Parathyroid adenoma (tissue), 2 donors: ENCODE data around the gene DLX6.

Source experiments
- H2AFZ ChIP-seq: fragments of 300-600 bp; sonication (generic); one replicate; pipeline ENCODE4 v1.7.0; 2017; ENCODE audit warnings: antibody characterized with exemption, mild to moderate bottlenecking
- H3K27ac ChIP-seq: fragments of 300-600 bp; sonication (generic); one replicate; pipeline ENCODE4 v1.7.0; 2017
- H3K27me3 ChIP-seq: fragments of 300-600 bp; sonication (generic); one replicate; pipeline ENCODE4 v1.7.0; 2017; ENCODE audit warnings: low read length; ENCODE audit not compliant: control insufficient read depth, insufficient read depth
- H3K36me3 ChIP-seq: fragments of 300-600 bp; sonication (generic); one replicate; pipeline ENCODE4 v1.7.0; 2017; ENCODE audit warnings: low read length; ENCODE audit not compliant: control insufficient read depth, insufficient read depth
- H3K4me1 ChIP-seq: fragments of 300-600 bp; sonication (generic); one replicate; pipeline ENCODE4 v1.7.0; 2017; ENCODE audit warnings: control low read depth
- H3K4me2 ChIP-seq: fragments of 300-600 bp; sonication (generic); one replicate; pipeline ENCODE4 v1.7.0; 2017; ENCODE audit warnings: low read length
- H3K4me3 ChIP-seq: fragments of 300-600 bp; sonication (generic); one replicate; pipeline ENCODE4 v1.7.0; 2017; ENCODE audit warnings: low read depth, low read length
- H3K79me2 ChIP-seq: fragments of 300-600 bp; sonication (generic); one replicate; pipeline ENCODE4 v1.7.0; 2017; ENCODE audit warnings: control low read depth
- H3K9ac ChIP-seq: fragments of 300-600 bp; sonication (generic); one replicate; pipeline ENCODE4 v1.7.0; 2017; ENCODE audit warnings: mild to moderate bottlenecking
- H3K9me3 ChIP-seq: fragments of 300-600 bp; sonication (generic); one replicate; pipeline ENCODE4 v1.7.0; 2017; ENCODE audit warnings: low read length; ENCODE audit not compliant: control insufficient read depth
- CTCF ChIP-seq: fragments of 300-600 bp; sonication (generic); IDR thresholded peaks from one replicate; pipeline ENCODE4 v1.7.0; 2017; ENCODE audit warnings: antibody characterized with exemption, mild to moderate bottlenecking
- donor health status: primary hyperparathyroidism.

The DLX6 gene

GRCh38 chr7:97006055-97006815 lies 882 bp downstream of the DLX6 start:
- H3K27ac ChIP-seq = no peak overlapping the region
- peak overlapping the region; percentile 56 for H3K4me2 ChIP-seq
- no peaks in the 10 kb centered on the region for H3K9me3 ChIP-seq
- H3K4me3 ChIP-seq = peak overlapping the region; percentile 12
- no peak for TF ChIP-seq CTCF
- no peak overlapping the region for H3K9ac ChIP-seq
- H3K27me3 ChIP-seq = peaks cover 34% of the 10 kb centered on the region
- no peaks in the 10 kb centered on the region for H3K79me2 ChIP-seq
- H3K4me1 ChIP-seq = no peaks in the 10 kb centered on the region
- H2AFZ ChIP-seq = peak overlapping the region; percentile 51
- no peaks in the 10 kb centered on the region for H3K36me3 ChIP-seq

- Histone ChIP-seq H2AFZ (no peak overlapping the region), H3K27ac (no peak overlapping the region), H3K36me3 (no peaks in the 10 kb centered on the region), H3K4me2 (no peak overlapping the region), H3K4me1 (no peaks in the 10 kb centered on the region), H3K9me3 (no peaks in the 10 kb centered on the region), H3K9ac (no peak overlapping the region), H3K79me2 (no peaks in the 10 kb centered on the region), H3K27me3 (peaks cover 35% of the 10 kb centered on the region), H3K4me3 (peak overlapping the region; percentile 12)
- no peak for TF ChIP-seq CTCF
Measured at GRCh38 chr7:97006816-97007582, 1.6 kb downstream of the DLX6 start.

- no peak overlapping the region for H3K4me2 ChIP-seq
- peaks cover 34% of the 10 kb centered on the region for H3K27me3 ChIP-seq
- no peak overlapping the region for H3K4me3 ChIP-seq
- no peak for TF ChIP-seq CTCF
- H3K4me1 ChIP-seq = no peaks in the 10 kb centered on the region
- no peak overlapping the region for H2AFZ ChIP-seq
- H3K27ac ChIP-seq = no peak overlapping the region
- no peaks in the 10 kb centered on the region for H3K79me2 ChIP-seq
- no peaks in the 10 kb centered on the region for H3K36me3 ChIP-seq
- H3K9me3 ChIP-seq = no peaks in the 10 kb centered on the region
- no peak overlapping the region for H3K9ac ChIP-seq
Measured at GRCh38 chr7:97007583-97007861, 2.2 kb downstream of the DLX6 start.

GRCh38 chr7:97008275-97008917 lies 3.0 kb downstream of the DLX6 start:
- Histone ChIP-seq H3K36me3 (no peaks in the 10 kb centered on the region), H3K79me2 (no peaks in the 10 kb centered on the region), H3K27ac (no peak overlapping the region), H3K4me3 (no peak overlapping the region), H3K27me3 (peaks cover 37% of the 10 kb centered on the region), H3K4me1 (no peaks in the 10 kb centered on the region), H3K4me2 (no peak overlapping the region), H3K9me3 (no peaks in the 10 kb centered on the region), H2AFZ (no peak overlapping the region), H3K9ac (no peak overlapping the region)
- no peak for TF ChIP-seq CTCF
